ENCODE data around the gene NHSL1.

NHSL1 gene

DNA sequence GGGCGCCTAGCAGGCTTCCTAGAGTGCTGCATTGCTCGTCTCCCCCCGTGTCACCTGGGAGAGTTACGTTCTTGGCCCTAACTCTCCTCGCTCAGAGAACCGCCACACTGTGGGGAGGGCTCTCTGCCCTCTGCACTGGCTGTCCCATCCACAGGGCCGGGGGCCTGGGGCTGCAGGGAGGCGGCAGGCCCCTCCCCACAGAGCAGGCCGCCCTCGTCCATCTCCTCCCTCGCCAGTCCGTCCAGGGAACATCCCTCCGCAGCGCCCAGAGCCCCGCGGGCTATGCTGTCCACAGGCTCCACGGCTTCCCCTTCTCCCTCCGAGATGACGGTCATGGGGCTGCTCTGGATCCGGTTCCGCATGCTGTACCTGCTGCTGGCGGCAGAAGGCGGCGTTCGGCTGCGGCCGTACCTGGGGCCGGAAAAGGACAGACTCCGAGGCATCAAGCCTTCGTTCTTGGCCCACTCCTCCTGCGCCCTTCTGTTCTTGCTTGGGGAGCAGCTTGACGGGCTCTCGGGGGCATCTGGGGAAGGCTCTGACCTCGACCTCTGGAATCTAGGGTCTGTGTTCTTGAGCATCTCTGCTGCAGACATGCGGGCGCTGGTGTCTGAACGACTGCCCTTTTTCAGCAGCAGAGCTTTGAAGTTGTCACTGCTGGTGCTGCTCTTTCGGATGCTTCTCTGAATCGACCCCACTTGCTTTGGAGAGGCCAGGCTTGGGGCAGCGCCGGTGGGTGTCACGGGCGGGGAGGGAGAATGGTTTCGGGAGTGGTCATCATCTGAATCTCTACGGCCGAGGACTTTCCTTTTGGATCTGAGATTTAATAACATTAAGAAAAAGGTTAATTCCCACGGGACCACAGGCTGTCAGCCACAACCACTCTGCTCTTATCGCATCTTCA, 75.0 kb downstream of the NHSL1 start:
- no peak for DNase-seq

GRCh38 chr6:138422861-138423260, 76.4 kb downstream of the NHSL1 start:
- no peak for DNase-seq

DNA sequence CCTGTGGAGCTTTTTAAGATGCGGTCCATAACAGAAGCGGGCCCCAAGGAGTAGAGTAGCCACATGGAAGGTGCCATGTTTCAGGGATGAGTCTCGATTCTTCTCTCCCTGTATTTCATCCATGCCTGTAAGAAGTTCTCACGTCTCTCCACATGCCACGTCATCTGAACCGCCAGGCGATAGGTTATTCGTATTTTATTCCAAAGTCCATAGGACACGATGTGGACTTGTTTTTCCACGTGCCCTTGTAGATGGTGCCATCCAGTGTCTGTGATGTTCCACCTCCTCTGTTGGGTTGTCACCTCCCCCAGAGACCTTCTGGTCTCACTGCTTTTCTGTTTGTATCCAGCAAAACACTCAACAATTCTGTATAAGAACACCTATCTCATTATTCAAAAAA, 77.7 kb downstream of the NHSL1 start:
- no peak for DNase-seq

GRCh38 chr6:138421089-138421488, 78.2 kb downstream of the NHSL1 start:
- no peak for DNase-seq

DNA sequence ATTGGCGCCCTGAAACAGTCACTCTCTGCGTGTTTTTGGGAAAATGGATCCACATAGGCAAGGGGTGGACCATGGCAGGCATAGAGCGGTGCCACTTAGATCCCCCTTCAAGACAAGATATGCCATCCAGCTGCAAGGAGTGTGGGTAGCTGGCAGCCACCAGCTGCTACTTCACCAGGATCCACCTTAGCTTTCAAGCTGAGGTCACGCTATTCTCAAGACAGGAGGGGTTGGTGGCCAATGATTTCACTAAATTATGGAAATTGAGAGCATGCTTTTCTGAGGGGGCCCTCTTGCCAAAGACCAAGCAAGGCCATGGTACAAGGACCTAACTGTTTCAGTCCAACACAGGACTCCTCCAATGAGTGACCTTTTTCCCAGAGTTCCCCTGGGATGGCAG, 78.9 kb downstream of the NHSL1 start:
- no peak for DNase-seq

DNA sequence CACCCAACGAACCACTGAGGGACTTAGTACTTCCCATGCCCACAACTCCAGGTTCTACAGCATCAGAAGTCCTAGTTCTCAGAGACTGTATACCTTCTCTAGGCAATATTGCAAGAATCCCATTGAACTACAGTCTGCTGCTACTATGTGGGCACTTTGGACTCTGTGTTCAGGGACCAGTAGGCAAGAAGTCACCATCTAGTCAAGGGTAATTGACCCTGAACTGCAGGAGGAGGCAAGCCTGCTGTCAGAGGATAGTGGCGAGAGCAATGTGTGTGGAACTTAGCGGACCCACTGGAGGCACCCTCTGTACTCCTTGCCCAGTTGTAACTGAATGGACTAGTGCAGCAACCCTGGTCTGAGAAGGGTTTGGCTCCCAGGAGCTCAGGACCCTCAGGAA, 79.5 kb downstream of the NHSL1 start:
- DNase-seq, result no peak

GRCh38 chr6:138418118-138418742, 81.1 kb downstream of the NHSL1 start:
- no peak for DNase-seq

- no peak for DNase-seq
Observed at GRCh38 chr6:138417493-138418117, 81.7 kb downstream of the NHSL1 start.

- no peak for DNase-seq
Observed at GRCh38 chr6:138416206-138416605, 83.1 kb downstream of the NHSL1 start.

DNA sequence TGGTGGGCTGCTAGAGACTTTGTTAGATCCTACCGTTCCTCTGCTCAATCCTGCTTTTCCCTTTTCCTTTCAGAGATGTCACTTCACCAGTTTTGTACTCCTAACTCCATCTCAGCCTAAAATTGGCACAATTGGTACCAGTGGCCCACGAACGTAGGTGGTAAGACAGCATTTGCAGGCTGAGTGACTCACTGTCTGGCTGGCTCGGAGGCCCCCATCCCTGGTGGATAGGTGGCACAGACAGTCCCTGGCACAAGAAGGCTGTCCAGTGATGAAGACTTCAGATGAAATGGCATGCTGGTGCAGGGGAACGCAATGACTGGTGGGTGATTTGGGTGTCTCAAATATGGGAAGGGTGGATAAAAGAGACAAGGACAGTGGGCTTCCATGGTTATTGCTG, 84.2 kb downstream of the NHSL1 start:
- no peak for DNase-seq

DNA sequence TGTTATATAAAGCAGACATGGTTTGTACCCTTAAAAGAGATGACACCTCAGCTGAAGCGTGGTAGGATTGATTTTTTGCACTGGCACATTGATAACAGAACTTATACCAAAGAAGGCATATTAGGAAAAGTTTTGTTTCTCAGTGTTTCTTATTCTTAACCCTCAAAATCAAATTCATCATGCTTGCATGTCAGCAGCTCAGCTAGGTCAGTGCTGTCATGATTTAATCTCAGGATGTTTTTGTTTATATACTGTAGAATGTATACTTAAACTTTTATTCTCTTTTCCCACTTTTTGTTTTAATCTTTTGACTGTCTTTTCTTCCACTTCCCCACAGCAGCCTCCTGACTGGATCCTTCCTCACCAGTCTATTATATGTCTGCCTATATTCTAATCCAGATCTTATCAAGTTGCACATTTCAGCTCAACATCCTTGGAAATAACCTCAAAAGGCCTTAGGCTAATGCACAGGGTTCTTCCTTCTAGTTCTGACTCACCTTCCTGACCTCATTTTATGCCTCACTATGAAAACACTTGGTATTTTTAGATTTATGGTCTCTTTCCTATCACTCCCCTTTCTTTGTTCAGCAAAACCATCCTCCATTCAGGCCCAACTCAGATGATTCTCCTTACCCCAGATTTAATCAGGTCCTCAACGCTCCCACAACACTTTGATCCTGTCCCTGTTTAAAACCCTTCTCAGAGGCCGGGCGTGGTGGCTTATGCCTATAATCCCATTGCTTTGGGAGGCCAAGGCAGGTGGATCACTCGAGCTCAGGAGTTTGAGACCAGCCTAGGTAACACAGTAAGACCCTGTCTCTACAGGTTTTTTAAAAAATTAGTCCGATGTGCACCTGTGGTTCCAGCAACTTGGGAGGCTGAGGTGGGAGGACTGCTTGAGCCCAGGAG, 88.1 kb downstream of the NHSL1 start:
- no peak for DNase-seq

DNA sequence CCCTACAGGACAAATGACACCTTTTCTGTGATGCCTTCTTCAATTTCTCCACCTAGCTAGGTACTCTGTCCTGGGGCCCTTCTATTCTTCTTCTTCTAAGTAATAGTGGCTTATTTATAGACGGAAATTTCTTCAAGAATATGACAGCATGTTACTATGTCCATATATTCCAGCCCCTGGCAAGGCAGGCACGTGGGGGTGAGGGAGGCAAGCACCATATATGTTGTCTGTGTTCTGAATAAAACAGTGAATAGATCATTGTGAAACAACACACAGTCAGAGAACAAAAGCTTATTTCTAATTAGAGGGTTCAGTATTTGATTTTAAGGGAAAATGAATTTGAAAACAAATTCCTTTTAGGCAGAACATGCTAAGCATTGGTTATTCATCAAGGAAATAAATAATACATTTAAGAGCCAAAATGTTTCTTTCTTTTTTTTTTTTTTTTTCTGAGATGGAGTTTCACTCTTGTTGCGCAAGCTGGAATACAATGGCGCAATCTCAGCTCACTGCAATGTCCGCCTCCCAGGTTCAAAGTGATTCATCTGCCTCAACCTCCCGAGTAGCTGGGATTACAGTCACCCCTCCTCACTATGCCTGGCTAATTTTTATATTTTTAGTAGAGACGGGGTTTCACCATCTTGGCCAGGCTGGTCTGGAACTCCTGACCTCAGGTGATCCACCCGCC, 89.1 kb downstream of the NHSL1 start:
- DNase-seq, result no peak

- DNase-seq, result no peak
Observed at GRCh38 chr6:138406443-138406842, 92.9 kb downstream of the NHSL1 start.

- no peak for DNase-seq
Observed at GRCh38 chr6:138405816-138406413, 93.4 kb downstream of the NHSL1 start.

GRCh38 chr6:138404666-138405337, 94.5 kb downstream of the NHSL1 start:
- DNase-seq, result no peak

DNA sequence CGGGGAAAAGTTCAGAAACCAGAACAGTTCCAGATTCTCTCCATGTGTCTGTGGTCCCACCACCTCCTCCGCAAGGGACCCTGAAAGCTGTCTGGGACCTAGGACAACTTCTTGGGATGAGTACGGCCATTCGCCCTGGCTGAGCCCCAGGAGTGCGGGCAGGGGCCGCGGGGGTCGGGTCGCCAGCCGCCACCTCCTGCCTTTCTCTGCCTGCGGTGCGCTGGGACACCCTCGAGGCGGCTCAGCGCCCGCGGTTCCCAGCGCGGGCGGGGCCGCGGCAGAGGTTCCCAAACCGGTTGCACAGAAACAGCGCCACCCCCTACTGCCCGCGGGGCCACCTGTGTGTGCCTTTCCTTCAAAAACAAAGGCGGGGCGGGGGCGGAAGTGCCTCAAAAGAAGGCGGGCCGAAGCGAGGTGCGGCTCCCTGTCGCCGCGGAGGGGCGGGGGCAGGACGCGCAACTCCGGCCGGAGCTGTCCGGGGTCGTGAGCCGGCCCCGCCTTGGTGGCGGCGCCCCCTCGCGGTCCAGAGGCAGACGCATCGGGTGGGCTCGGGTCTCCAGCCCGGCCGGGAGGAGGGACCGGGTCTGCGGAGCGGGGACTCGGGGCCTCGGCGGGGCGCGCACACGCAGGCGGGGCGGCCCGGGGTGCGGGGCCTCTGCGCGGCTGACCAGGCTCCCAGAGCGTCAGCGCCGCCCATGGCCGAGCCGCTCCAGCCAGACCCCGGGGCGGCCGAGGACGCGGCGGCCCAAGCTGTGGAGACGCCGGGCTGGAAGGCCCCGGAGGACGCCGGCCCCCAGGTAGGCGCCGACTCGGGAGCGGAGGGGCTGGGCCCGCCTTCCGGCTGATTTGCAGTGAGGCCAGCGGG, 95.3 kb downstream of the NHSL1 start, which contains the start of gene HEBP2:
Gene HEBP2, plus strand, starts transcription at position 423 of the 865 bp plus-strand sequence. Its CDS starts 273 bp downstream, at position 696.
- peak; percentile 88 for DNase-seq

- no peak for DNase-seq
Observed at GRCh38 chr6:138403324-138403800, 95.9 kb downstream of the NHSL1 start.

- DNase-seq, result no peak
Observed at GRCh38 chr6:138402838-138403187, 96.5 kb downstream of the NHSL1 start.

GRCh38 chr6:138401960-138402837, 97.1 kb downstream of the NHSL1 start:
- no peak for DNase-seq

Data from activated CD4-positive, alpha-beta T cell treated with anti-CD3 and anti-CD28 coated beads for 1 hour (primary cell).